ENCODE measurements around the gene SPAG6.
A peak's percentile ranks its signal among the peaks of the same experiment; 100 is the strongest.

SPAG6 gene

DNA sequence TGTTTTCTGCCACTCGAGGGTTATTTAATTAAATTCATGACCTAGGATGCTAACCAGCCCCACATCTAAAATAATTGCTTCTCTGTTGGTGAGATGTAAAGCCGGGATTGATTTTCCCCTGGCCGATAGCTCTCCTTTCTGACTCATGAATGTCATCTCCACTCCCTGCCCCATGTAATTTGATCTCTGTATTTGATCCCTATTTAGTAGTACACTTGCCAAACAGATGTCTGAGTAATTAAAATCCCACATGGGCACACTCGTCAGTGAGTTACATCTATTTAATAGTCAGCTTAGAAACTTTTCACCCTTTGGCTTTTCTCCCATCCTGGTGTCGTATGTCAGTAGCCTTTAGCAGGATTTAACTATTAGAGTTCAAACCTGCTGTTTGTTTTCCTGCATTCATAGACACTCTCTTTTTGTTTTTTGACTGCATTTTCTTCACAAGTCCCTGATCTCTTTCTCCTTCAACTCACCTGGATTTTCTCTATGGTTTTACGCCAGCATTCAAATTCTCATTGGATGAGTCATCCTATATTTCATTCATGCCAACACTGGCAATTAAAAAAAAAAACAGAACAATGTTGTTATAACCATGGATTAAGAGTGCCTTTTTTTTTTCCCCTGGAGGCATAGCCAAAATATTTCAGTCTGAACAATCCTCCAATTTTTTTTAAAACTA is 82.7 kb downstream of the SPAG6 start:
- DNase-seq: peak in 1 of 58 donors; percentile 5

DNA sequence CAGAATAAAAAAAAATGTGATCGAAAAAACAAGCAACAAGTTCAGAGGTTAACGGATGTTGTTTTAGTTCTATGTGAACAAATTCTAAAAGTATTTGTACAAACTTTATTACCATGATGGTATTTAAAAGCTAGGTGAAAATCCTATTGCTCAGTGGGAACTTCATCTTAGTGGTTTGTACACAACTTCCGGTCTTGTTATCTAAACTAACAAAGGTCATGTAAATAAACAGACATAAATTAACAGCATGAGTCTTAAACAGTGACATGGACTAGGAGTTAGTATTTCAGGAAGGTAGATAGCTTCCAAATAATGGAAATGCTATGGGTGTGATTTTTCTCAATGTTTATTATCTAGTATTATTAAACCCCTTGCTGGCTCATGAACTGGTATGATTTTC is 83.8 kb downstream of the SPAG6 start:
- DNase-seq: no peak

DNA sequence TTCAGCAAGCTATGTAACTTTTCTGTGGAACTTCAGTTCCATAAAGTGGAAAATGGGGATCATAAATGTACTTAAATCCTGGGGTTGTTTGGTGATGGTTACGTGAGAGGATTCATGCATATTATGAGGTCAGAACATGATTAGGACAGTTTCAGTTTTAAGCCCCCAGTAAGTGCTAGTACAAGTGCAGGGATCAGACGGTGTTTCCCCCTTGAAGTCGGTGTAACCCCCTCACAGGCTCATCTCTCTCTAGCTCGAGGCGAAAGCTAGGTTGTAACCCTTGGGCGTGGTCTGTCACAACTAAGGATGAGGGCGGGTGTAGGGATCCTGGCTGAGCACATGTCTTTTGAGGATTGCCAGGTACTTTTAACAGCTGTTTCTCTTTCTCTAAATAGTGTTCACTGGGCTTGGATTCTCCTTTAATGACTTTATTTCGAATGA is 84.7 kb downstream of the SPAG6 start:
- DNase-seq: no peak

DNA sequence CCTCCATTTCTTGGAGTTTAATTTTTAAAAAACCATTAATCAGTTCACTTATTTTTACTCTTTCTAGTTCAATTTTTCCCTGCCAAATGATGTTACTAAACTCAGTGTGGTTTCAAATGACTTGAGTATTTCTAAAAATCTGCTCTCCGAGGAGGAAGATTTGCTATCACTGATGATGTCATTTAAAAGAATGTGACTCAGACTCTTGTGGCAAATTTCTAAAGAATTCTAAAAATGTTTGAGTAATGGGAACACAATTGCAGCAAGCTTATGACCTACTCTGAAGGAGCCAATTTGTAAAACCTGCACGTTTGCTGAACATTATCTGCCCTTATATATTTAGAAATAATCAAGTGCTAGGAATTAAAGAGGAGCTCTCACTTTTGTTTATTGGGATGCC is 88.6 kb downstream of the SPAG6 start:
- DNase-seq: peak in 1 of 58 donors; percentile 18

DNA sequence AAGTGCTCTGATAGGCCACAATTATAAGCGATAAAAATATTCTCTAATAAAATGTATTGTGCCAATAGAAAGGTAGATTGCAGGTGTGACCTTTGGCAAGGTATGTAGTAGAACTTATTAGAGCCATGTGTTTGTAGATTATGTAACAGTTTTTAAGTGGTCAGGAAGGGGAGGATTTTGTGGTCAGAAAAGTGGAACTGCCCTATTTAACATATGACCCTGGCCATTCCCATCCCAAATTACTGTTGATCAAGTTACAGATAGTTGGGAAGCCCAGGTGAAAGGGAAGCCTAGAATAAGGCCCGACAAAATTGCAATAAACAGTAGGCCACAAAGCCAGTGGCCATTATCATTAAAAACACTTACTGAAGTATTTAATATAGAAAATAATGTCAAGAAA is 89.2 kb downstream of the SPAG6 start:
- DNase-seq: no peak

DNA sequence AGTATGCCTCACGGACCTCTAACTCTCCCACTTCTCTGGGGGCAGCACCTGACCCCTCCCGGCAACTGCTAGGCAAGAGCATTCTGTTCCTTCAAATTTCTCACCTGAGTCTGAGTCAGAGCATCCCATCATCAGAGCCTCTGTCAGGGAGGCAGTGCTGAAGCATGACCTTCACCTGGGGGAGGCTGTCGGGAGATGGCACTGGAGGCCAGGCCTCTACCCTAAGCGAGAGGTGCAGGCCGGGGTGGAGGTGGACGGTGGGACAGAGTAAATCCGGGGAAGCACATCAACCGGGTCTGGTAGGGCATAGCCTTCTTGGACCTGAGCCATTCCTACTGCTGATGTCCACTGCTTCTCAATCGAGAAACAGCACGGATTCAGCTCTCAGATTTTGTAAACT is 90.4 kb downstream of the SPAG6 start:
- DNase-seq: no peak

DNA sequence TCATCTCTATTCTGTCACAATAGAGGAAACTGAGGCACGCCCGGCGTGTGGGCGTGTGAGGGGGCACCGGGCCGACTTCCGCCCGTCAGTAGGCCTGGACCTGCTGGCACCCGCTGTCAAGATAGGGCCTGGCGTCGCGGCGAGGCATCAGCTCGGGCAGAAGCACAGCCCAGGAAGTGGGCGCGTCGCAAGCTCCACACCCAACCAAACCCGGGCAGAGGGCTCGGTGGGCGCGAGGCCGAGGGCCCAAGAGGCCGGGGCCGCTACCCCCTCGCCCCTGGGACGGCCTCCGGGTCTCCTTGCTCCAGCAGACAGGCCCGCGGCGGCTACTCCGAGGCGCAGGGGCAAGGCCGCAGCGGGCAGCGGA is 91.2 kb downstream of the SPAG6 start:
- peak in 10 of 58 donors; percentile 8 to 62 (median 44) for DNase-seq

DNA sequence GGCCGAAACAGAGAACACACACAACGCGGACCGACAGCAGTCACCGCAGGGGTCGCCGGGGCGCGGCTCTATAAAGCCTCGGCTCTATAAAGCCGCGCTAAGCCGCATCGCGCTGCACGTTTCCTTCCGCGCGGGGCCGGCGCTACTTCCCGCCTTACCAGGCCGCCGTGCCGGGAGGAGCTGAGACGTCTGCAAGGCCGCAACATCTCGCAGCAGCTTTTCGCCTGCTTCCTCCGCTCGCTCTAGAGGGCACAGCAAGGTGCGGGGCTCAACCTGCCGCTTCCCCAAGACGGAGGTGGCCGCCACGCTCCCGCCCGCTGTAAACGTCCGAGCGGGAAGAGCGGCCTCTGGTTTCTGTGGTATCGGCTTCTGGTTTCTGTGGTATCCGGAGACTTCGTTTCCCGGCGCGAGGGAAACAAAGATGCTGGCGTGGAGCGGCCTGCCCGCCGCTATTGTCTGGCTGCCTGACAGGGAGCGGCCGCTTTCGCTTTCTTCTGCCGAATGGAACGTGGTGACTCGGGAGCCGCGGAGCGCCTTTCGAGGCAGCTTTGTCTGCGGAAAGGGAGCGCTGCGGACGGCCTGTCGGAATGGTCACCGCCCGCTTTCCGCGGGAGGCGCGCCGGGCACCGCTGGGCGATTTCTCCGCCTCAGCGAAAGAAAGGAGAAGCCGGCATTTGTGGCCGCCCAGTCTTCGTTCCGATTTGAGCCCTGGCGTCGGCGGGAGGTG is 91.8 kb downstream of the SPAG6 start:
- peak in 57 of 58 donors; percentile 34 to 88 (median 76) for DNase-seq

DNA sequence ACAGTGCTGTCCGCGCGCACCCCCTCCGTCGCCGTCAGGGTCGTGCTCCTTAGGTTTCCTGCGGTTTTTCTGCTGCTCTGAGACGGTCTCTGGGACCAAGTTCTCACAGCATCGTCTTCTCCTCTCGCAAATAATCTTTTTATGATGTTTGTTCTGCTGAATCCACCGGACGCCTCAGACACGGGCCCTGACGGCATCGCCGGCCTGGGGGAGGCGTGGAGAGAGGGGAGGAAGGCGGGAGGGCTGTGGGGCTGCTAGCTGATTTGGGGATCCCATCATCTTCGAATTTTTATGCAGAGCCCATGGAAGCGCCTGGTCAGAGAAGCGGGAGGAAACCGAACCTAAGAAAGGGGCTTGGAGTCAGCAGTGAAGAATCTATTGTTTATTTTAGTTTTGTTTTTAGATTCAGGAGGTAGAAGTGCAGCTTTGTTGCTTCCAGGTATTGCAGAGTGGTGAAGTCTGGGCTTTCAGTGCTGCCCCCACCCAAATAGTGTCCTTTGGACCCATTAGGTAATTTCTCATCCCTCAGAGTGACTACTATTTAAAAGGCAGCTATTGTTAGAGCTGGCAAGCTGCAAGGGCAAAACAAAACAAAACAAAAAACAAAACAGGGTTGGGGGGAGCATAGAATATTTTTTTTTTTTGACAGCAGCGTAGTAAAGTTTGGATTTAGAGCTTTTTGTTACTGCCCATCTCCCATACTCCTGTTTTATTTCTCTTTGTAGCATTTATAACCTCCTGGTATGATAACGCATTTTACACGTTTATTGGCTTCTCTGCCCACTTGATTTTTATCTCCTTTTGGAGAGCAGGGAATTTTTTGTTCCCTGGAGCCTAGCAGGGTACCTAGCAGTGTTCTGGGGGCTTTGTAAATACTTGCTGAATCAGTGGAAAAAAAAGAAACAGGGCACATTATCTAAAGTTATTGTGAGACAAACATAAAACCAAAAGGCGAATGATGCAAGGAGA is 92.6 kb downstream of the SPAG6 start:
- DNase-seq: peak in 27 of 58 donors; percentile 22 to 74 (median 51)

DNA sequence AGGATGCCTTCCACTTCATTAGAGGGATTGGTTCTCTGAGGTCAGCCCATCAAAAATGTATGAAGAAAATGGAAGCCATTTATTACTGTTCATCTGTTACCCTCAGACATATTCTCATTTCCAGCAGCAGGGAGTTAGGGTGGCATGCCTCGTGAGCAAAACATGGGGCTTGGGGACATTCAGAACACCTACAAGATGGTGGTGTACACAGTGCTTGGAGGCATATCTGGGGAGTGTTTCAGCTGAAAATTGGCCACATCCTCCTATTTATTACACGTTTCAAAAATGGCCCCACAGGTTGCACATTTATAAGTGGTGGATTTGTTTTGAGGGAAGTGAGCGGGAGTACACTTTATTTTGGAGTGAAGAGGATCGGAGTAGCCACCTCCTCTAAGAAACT is 93.4 kb downstream of the SPAG6 start:
- DNase-seq: no peak

DNA sequence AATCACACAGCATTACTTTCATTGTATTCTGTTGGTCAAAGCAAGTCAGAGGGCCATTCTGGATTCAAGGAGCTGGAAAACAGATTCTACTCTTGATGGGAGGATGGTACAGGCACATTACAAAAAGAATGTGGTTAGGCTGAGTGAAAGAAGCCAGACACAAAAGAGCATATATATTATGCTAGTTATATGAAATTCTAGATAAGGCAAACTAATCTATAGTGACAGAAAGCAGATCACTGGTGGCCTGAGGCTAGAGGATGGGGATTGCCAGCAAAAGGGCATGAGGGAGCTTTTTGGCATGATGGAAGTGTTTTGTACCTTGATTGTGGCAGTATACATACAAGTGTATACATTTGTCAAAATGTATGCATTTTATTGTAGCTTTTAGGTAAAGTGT is 96.8 kb downstream of the SPAG6 start:
- no peak for DNase-seq

DNA sequence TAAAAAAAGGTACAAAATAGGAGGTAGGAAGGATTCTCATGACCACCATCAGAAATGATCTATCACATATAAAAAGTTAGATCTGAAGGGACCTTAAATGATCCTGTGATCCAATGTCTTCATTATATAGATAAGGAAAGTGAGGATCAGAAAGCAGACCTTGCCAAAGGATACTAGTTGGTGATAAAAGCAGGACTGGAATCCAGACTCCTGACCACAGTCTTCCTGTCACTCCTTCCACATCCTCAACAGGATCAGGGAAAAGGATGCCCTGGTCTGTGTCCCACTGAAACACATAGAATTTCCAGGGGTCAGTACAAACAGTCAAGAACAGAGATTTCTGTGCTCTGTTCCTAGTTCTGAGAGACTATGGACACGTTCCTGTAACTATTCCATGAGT is 97.2 kb downstream of the SPAG6 start:
- no peak for DNase-seq

DNA sequence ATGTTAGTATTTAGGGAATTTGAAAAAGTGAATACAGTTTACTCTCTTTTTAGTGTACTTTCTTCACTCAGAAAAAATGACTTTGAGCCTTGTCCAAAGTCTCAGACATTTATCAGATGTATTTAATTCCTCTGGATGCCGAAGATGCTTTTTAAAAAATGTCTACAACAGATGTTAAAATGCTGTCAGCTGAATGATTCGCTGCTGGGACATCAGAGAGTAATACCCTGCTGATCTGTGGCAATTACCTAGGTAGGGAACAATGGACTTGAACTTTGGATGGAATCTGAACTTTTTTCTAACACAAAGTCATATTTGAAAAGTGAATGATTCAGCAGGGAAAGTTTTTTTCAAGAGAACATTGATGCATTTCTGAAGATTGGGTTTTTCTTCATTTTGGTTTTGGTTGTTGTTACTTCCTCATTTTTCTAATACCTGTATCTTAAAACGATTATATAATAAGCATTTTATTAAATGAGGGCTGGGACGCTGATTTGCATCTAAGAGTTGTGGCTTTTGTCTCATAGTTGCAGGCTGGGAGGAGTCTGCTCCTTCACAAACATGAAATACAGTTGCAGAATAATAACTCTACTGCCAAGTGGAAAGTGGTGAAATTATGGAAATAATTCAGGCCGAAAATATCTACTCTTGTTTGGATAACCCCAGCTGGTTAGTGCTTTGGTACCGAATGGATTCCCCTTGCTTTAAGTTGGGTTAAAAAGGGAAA is 98.0 kb downstream of the SPAG6 start:
- no peak for DNase-seq

DNA sequence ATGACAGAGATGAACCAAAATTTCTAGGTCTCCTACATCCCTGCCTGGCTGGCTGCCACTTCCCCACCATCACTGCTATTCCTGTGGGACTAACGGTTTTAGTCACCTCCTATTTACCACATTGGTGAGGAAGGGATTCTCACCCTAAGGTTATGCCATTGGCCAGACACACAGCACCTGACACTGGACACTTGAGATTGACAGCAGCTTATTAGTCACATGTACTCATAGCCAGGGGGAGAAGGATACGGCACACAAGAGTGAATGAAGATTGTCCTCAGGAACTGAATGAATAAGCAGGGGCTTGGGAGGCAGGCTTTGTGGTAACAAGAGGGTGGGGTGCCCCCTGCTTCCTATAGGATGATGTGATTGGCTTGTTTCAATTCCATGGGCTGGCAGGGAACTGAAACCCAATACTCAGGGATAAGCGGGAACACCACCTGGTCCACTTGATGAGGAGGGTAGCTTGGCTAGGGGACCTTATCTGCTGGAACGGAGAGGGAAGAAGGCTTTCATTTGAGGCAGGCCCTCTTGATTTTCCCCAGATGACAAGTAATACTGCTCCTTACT is 99.0 kb downstream of the SPAG6 start:
- no peak for DNase-seq

DNA sequence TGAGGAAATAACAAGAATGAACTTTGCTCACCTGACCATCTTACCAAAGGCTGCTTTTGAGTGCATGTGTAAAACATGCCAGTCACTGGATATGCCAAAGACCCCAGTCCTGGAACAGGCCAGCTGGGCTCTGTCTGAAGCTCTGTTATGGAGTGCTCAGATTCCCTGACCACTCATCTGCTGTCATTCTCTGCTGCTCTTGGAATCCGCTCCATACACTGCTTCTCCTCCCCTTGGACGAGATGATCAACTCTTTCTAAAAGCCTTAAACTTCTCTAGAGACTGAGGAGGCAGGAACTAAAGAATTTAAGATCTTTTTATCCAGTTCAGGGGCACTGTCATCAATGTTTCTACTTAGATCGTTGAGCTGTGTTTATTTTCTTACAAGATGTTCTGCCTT is 100.2 kb downstream of the SPAG6 start:
- DNase-seq: no peak

DNA sequence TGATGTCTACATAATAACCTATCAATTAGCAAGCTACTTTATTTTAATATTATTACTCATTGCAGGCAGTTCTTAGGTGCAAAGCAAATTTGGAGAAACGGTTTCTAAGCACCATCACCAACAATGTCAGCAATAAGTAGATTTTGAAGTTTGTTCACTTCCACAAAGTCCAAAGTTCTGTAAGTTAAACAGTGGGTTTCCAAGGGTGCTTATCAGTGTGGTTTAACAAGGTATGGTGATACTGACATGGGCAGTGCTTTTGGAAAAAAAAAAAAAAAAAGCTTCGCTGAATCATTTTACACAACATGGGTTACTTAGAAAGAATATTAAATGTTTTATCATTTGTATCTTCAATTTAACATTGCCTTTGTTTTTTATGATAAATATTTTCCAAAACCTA is 101.8 kb downstream of the SPAG6 start:
- no peak for DNase-seq

DNA sequence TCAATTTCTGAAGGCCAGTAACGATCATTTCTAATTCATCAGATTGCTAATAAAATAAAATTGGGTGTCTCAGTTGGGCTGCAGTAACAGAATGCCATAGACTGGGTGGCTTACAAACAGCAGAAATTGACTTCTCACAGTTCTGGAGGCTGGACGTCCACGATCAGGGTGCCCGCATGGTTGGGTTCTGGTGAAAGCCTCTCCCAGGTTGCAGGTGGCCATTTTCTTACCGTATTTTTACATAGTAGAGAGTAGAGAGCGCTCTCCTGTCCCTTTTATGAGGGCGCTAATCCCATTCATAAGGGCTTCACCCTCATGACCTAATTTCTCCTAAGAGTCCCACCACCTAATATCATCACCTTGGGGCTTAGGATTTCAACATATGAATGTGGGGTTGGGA is 106.0 kb downstream of the SPAG6 start:
- DNase-seq: no peak

DNA sequence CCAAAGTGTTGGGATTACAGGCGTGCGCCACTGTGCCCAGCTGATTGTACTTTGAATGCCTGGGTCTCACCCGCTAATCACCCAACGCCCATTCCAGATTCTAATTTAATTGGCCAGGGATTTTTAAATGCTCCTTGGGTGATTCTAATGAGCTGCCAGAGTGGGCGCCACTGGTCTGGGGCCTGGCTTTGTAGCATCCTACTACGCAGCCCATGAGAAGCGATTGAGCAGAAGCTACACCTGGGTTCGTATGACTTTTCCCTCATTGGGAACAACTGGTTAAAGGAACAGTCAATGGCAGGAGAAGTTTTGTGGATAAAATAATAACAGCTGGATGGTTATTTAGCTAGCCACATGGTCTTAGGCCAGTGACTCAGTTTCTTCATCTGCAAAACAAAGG is 108.0 kb downstream of the SPAG6 start:
- no peak for DNase-seq

DNA sequence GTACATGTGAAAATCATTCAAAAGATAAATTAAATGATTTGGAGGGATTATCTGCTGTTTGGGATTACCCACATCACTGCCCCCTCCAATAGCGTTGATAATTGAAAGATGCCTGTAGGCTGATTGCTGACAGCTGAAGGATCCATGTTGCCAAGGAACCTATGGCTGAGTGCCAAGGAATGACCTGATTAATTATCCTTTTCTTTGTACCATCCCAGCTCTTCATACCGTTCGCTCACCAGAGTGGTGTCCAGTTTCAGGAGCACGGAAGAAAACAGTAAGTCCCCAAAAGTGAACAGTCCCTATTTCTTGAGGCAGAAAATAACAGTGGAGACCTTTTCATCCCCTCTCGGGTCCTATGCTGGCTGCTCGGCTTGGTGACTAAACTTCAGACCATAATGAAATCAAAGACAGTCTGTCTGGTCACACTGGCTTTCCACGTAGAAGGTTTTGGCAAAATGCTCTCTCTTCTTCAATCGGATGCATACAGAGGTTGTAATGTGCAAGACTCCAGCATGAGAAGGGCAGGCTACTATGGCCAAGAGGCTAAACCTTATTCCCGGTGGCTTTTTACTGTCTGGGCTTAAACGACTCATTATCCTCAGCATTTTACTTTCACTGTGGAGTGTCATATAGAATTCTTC is 108.8 kb downstream of the SPAG6 start:
- DNase-seq: peak in 1 of 58 donors; percentile 12

DNA sequence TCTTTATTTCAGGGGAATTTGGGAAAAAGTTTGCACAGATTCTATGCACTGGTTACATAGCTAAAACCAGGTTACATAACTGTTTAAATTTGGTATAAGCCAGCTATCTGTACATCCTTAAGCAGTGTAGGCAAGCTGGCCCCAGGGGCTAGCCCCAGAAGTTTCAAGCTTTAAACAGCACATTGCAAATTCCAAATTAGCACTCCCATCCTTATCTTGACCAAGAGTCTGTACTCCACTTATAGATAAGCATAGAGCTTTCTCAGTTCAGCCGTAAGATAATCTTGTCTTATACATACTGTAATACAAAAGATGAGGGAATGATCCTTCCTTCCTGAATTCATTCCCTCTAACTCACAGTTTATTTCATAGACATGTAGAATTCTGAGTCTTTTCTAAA is 109.3 kb downstream of the SPAG6 start:
- DNase-seq: no peak

Data from anterior cingulate cortex (tissue), 58 donors.